HG03575 (cell line): ENCODE data around the gene KCNJ16.

ENCODE experiments used
- ATAC-seq: cut with Tn5 transposase; IDR thresholded peaks from one replicate; pipeline ENCODE4 v1.9.1; 2021; ENCODE audit not compliant: unreplicated experiment, insufficient number of reproducible peaks, low FRiP score; ENCODE audit errors: extremely low read depth

The KCNJ16 gene

GRCh38 chr17:70091005-70091568, 16.1 kb downstream of the KCNJ16 start:
- no peak for ATAC-seq

- no peak for ATAC-seq
Measured at GRCh38 chr17:70091696-70092095, 16.7 kb downstream of the KCNJ16 start.

GRCh38 chr17:70093163-70093562, 18.1 kb downstream of the KCNJ16 start:
- ATAC-seq: no peak

GRCh38 chr17:70095455-70095854, 20.4 kb downstream of the KCNJ16 start:
- no peak for ATAC-seq

- no peak for ATAC-seq
Measured at GRCh38 chr17:70096861-70097260, 21.8 kb downstream of the KCNJ16 start.

- no peak for ATAC-seq
Measured at GRCh38 chr17:70098030-70098429, 23.0 kb downstream of the KCNJ16 start.

- no peak for ATAC-seq
Measured at GRCh38 chr17:70099294-70099693, 24.3 kb downstream of the KCNJ16 start.

- no peak for ATAC-seq
Measured at GRCh38 chr17:70099884-70100283, 24.9 kb downstream of the KCNJ16 start.

GRCh38 chr17:70100983-70101382, 26.0 kb downstream of the KCNJ16 start:
- ATAC-seq: no peak

GRCh38 chr17:70102531-70102930, 27.5 kb downstream of the KCNJ16 start:
- ATAC-seq: no peak

GRCh38 chr17:70104791-70105523, 29.9 kb downstream of the KCNJ16 start:
- ATAC-seq: no peak

- ATAC-seq: no peak
Measured at GRCh38 chr17:70105641-70106040, 30.6 kb downstream of the KCNJ16 start.

GRCh38 chr17:70106551-70106950, 31.5 kb downstream of the KCNJ16 start:
- no peak for ATAC-seq

GRCh38 chr17:70107441-70107840, 32.4 kb downstream of the KCNJ16 start:
- ATAC-seq: no peak

GRCh38 chr17:70107904-70108565, 33.0 kb downstream of the KCNJ16 start:
- ATAC-seq: no peak

- ATAC-seq: no peak
Measured at GRCh38 chr17:70109497-70109896, 34.5 kb downstream of the KCNJ16 start.

- no peak for ATAC-seq
Measured at GRCh38 chr17:70110443-70110880, 35.4 kb downstream of the KCNJ16 start.

GRCh38 chr17:70111201-70111600, 36.2 kb downstream of the KCNJ16 start:
- ATAC-seq: no peak

GRCh38 chr17:70114405-70114804, 39.4 kb downstream of the KCNJ16 start:
- no peak for ATAC-seq

GRCh38 chr17:70115126-70115525, 40.1 kb downstream of the KCNJ16 start:
- ATAC-seq: no peak
